Central memory CD4-positive, alpha-beta T cell (primary cell): ENCODE measurements around the gene ASTN1.

Experiments
- DNase-seq: peaks from one replicate; pipeline ENCODE4 v3.0.0; 2022
- total RNA-seq, 3 experiments: gene quantifications; one replicate each; lab custom pipeline; 2026; lab: John Stamatoyannopoulos, UW

Gene ASTN1
- total RNA-seq, result 0 reads per million in 3 experiments

DNA sequence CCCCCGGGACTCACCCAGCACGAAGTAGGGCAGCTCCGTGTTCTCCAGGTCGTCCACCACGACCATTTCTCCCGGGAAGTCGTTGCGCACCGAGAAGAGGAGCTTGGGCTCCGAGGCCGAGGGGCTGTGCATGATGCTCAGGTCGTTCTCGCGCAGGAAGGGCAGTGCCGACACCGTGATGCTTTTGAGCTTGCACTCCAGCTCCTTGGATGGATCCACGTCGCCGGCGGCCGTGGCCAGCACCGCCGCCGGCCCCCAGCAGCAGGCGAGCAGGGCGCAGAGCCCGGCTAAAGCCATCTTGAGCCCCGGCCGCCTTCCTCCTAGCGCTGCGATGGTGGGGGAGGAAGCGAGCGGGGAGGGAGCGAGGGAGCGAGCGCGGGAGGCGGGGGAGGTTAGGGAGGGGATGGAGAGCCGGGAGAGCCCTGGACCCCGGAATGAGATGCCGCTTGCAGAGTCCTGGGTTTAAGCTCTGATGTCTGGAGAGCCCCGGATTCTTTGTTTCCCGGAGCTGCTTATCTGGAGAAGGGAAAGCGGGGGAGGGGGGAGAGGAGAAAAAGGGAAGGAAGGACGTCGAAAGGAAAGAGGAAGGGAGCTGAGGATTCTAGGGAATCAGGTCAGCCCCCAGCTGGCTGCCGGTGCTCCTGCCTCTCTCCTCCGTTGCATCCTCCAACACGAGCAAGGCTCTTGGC lies at the start of gene ASTN1:
Gene ASTN1 (minus strand): TSS at position 333 of the 689 bp plus-strand sequence. CDS start 36 bp downstream, at position 297.
- DNase-seq, result no peak

DNA sequence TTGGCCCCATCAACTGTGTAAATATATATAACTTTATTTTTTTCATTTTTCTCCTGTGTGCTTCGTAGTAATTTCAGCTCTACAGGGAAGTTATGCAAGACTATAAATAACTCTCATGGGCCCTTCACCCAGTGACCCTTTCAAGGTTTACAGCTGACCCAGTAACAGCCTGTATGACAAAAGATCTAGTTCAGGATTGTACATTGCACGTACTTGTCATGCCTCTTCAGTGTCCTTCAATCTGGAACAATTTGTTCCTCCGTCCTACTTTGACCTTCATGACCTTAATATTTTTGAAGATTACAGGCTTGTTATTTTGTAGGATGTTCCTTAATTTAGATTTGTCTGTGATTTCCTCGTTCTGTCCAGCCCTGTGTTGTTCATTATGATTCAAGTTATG lies 46.7 kb upstream of the ASTN1 start:
- no peak for DNase-seq

DNA sequence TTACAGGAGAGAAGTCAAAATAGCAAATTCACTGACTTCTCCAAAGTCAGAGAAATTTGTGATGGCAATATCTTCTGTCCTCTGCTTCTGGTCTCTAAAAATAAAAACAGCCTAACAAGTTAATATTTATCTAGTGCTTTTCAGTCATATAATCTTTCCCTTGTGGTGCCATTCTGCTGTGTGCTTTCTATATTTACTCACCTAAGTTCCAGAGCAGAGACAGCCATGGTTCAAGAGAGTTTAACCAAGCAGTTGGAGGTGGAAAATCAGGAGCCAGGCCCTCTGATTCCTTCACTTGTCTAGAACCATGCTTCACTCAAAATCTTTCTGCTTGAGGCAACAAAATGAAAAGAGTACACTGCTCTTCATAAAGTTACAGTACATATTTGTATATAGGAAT lies 45.6 kb upstream of the ASTN1 start:
- no peak for DNase-seq

DNA sequence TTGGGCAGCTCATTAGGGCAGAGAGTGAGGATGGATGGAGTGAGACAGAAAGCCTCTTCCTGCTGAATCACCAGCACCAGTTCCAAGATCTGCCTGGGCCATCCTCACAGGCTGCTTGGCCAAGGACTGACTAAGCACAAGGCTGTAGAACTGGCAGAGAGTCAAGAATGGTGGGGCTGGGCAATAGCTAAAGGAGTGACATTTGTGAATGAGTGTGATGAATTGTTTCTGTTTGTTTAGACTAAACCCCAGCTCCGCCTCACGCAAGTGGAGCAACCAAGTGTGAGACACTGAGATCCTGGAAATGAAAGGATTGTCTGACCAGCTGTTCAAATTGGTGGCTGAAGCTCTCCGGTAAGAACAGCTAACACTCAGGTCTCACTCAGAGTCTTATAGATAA lies 44.8 kb upstream of the ASTN1 start:
- no peak for DNase-seq

- DNase-seq, result no peak
Measured at GRCh38 chr1:177208920-177209319, 44.4 kb upstream of the ASTN1 start.

DNA sequence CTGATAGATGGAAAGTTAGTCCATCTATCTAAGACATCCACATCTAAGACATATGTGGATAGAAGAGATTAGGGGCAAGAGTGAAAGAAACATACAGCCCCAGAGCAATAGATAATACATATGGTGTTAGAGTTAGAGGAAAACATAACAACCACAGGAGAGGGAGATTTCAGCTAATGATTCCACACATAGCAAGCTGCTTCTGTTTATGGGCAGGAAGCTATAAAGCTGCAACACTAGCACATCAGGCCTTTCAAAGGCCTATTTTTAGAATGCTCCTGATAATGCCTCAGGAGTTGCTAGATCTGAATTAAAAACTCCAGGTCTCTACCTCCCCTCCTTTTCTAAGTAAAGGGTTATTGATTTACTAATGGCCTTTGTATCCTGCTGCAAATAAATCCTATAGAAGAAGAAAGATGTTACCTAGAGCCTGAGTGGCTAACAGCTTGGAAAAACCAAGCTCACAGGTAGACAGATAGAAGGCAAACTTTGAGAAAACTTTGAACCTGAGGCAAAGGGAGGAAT lies 42.4 kb upstream of the ASTN1 start:
- DNase-seq, result no peak

DNA sequence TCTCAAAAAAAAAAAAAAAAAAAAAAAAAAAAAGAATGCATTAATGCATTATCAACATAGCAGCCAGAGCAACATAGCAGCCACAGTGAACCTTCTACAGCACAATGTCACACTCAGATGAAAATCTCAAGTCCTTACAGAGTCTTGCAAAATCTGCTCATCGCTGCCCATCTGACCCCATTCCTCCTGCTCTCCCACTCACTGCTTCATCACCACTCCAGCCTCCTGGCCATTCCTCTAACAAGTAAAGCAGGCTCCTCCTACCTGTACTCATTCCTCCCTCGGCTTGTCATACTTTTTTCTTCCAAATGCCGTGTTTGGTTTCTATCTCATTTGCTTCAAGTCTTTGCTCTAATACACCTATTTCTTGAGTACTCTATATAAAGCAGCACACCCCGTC lies 35.8 kb upstream of the ASTN1 start:
- DNase-seq, result no peak

DNA sequence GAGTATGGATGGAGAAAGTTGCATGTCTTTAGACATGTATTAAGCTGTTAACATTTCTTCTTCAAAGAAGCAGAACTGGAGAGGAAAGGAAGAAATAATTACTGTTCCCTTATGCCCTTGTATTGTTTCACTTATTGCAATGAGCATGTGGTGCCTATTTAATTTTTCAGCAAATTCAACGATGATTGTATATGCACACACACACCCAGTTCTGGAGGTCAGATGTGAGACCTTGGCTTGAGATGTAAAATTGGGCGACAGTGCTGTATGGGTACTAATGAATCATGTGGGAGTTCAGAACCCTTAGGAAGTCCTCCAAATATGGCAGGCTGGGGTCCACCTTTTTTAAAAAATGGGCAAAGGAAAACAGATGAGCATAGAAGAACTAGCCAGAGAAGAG lies 33.7 kb upstream of the ASTN1 start:
- no peak for DNase-seq

DNA sequence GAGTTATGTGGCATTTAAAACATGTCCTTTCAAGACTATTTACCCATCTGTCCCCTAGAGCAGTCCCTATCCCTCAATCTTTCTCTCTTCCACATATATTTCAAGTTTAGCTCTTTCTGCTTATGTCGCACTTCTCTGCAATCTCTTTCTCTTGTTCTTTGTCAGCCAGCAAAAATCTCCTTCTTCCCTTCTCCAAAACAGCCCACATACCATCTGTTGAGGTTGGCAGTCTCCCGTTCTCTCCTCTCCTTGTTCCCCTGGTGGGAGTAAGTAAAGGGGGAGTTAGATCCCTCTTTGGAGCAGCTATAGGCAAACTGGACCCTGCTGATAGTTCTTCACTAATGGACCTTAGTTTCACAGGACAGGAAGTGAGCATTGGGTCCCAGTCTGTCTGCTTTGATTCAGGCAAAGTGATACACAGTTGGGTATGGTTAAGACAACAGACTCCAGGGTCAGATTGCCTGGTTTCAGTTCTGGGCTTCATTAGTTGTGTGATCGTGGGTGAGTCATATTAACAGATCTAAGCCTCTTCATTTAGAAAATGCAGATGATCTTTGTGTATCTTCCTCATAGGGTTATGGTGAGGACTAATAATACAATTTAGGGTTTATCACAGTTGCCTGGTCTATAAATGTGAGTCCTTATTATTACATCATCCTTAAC lies 25.9 kb upstream of the ASTN1 start:
- DNase-seq, result no peak

DNA sequence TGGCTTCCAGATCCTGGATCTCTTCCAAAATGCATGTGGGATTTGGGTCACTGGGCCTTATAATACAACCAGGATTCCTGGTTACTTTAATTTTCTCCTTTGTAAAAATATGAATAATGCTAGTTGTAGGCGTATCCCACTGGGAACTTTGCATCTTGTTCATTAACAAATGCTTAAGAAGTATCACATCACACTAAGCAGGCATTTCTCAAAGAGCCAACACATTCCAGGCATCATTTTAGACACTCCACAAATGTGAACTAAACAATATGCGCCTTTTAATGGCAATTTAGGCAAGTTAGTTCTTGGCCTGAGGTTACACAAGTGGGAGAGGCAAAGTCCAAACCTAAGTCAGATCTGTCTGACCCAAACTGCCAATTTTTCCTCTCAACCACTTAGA lies 22.1 kb upstream of the ASTN1 start:
- DNase-seq, result no peak

GRCh38 chr1:177185209-177185608 lies 20.7 kb upstream of the ASTN1 start:
- no peak for DNase-seq

DNA sequence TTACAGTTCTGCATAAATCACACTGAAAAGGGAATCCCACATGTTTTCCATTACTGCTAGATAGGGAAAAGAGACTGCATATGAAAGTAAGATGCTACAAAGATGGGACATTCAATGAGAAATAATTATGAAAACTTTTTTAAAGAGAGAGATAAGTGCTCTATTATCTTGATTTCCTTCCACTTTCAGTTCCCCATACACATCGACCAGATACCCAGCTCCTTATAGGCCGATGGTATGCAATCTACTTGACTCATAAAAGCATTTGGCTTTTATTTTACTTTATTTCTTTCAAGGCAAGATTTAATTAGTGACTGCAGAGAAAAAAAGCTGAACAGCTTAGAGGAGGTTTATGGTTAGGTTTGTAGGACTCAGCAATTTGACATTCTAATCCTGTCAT lies 19.3 kb upstream of the ASTN1 start:
- DNase-seq, result no peak

GRCh38 chr1:177181631-177182291 lies 17.2 kb upstream of the ASTN1 start:
- no peak for DNase-seq

GRCh38 chr1:177181280-177181630 lies 16.7 kb upstream of the ASTN1 start:
- no peak for DNase-seq

GRCh38 chr1:177174921-177175634 lies 10.6 kb upstream of the ASTN1 start:
- no peak for DNase-seq

DNA sequence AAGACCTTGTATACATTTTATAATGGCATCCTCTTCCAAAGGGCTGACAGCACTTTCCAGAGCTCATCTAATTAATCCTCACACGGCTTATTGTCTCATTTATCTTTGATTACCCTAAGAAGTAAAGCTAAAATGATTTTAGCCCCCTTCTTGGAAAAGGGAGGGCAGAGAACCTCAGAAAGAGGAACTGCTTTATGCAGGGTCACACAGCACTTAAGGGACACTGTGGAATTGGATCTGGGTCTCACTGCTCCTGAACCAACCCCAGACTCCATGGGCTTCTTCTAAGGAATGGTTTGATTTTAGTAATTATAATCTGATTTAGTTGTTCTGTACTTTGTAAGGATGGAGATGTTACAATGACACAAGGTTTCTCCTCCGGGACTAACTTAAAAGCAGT lies 9.5 kb upstream of the ASTN1 start:
- no peak for DNase-seq

- DNase-seq, result no peak
Measured at GRCh38 chr1:177172866-177173265, 8.4 kb upstream of the ASTN1 start.

- DNase-seq, result no peak
Measured at GRCh38 chr1:177172272-177172671, 7.8 kb upstream of the ASTN1 start.

DNA sequence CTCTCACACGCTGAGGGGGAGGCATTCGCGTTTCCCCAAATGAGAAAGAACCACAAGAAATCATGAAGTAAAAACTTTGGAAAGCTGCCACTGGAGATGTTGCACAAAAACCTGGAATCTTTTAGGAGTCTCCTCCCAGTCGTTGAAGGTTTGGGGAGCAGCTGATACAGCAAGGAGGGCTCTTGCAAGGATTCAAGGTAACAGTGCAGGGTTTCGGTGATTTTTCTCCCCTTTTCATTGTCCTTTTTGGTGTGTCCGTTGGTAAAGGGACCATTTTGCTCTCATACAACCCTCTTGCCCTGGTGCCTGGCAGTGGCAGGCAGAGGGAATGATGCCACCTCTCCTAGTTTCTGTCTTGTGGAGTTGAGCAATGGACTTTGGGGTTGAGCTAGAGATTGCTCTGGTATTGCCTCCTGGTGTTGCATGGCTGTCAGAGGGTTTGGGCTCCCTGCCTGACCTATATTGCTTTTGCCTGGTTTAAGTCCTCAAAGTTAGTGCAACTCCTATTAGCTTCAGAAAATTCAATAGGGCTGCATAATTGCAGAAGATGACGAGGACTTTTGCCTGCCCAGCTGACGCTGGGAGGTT lies 7.1 kb upstream of the ASTN1 start:
- no peak for DNase-seq

DNA sequence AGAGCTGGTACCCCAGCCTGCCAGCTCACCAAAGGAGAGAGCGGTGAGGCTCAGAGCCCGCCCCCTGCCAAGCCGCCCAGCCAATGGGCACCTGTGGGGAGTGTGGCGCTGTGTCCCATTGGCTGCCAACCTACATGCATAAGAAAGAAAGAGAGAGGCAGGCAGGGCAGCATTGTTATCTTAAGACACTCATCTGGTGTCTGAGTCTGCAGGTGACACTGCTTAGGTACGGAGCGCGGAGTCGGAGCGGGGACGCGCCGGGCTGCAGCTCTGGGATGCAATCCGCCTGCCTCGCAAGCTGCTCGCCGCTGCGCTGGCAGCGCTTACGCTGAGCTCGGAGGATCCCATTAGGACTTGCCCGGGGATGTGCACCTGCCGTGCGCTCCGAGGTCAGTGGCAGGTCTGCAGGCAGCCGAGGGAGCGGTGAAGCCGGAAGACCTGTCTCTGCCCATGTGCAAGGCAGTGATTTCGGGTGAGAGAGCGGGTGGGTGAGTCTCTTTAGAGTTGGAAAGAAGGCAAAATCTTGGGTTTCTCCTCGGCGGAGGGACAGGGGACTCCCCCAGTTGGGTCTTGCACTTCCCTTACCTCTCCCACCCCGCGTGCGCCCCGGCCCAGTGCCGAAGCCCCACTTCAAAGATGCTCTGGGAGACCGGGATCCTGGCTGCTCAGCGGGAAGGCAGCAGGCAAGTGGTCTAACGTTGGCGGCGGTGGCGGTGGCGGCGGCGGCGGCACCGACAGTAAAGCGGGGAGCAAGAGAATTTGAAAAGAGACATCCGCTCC lies 6.4 kb upstream of the ASTN1 start, which contains the start of gene BRINP2:
Gene BRINP2 (plus strand): TSS at position 203 of the 780 bp plus-strand sequence. CDS start 58,919 bp downstream, outside the sequence.
- no peak for DNase-seq

DNA sequence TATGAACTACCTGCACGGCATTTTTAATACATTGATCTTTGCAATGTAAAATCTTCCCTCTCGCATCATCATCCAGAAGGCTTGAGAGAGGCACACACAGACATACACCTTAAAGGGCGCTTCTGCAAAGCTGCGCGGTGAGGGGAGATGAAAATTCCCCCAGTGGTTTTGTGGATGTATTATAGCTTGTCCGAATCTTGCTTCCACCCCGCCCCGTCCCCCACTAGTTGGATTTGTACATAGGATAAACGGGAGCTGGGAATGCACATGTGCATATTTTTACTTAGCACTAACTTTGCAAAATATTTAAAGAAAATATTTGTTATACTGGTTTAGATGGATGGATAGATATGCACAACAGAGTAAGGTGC lies 542 bp upstream of the ASTN1 start:
- no peak for DNase-seq

DNA sequence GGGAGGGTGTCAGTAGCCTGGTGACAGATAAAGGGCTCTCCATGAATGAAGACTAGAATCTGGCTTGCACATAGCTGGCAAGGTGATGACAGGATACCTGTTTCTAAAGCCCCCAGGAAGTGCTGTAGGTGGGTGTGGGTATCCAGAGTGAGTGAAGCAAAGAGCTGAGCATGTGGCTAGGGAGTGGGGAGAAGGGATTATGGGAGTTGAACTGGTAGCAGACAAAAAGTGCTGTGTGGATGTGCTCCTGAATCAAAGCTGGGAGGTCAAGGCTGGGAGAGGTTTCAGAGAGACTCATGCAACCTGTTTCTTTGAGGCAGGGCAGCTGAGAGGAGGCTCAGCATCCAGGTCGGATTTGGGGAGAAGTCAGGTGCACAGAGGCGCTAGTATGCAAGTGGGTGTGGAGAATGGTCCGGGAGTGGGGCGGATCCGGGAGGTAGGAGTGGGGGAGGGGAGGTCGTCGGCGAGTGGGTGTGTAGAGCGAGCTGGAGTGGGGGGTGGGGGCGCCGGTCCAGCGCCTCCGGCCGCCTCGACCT lies 600 bp downstream of the ASTN1 start:
- DNase-seq, result no peak
